ENCODE measurements around the gene SEC22A.

The SEC22A gene

GRCh38 chr3:123289391-123290106 lies 87.8 kb downstream of the SEC22A start:
- H3K36me3 ChIP-seq (ENCODE audit: control insufficient read depth in 1 of 2, insufficient read depth in 2 of 2, low read length in 2 of 2) = peaks cover 0 to 68% of the 10 kb centered on the region in 2 donors
- H3K4me1 ChIP-seq (ENCODE audit: control insufficient read depth in 1 of 2, insufficient read depth in 2 of 2, low read length in 2 of 2) = no peaks in the 10 kb centered on the region
- H3K27ac ChIP-seq (ENCODE audit: low read length) = no peak overlapping the region

GRCh38 chr3:123290107-123290930 lies 88.6 kb downstream of the SEC22A start:
- Histone ChIP-seq H3K36me3 (ENCODE audit: control insufficient read depth in 1 of 2, insufficient read depth in 2 of 2, low read length in 2 of 2) (peaks cover 0 to 68% of the 10 kb centered on the region in 2 donors), H3K9me3 (ENCODE audit: control insufficient read depth in 1 of 2, low read length in 2 of 2) (no peaks in the 10 kb centered on the region), H3K27me3 (ENCODE audit: low read depth, low read length) (no peaks in the 10 kb centered on the region), H3K4me3 (ENCODE audit: low read depth in 1 of 2, low read length in 2 of 2) (no peak overlapping the region), H3K4me1 (ENCODE audit: control insufficient read depth in 1 of 2, insufficient read depth in 2 of 2, low read length in 2 of 2) (no peaks in the 10 kb centered on the region), H3K27ac (ENCODE audit: low read length) (no peak overlapping the region)

More at GRCh38 chr3:123289391-123290106, 87.8 kb downstream of the SEC22A start:
- no peaks in the 10 kb centered on the region for H3K27me3 ChIP-seq (ENCODE audit: low read depth, low read length)
- H3K9me3 ChIP-seq (ENCODE audit: control insufficient read depth in 1 of 2, low read length in 2 of 2) = no peaks in the 10 kb centered on the region
- H3K4me3 ChIP-seq (ENCODE audit: low read depth in 1 of 2, low read length in 2 of 2) = no peak overlapping the region

GRCh38 chr3:123290962-123291361 lies 89.2 kb downstream of the SEC22A start:
- Histone ChIP-seq H3K9me3 (ENCODE audit: control insufficient read depth in 1 of 2, low read length in 2 of 2) (no peaks in the 10 kb centered on the region), H3K27me3 (ENCODE audit: low read depth, low read length) (no peaks in the 10 kb centered on the region), H3K27ac (ENCODE audit: low read length) (no peak overlapping the region), H3K4me3 (ENCODE audit: low read depth in 1 of 2, low read length in 2 of 2) (no peak overlapping the region), H3K36me3 (ENCODE audit: control insufficient read depth in 1 of 2, insufficient read depth in 2 of 2, low read length in 2 of 2) (peaks cover 0 to 61% of the 10 kb centered on the region in 2 donors), H3K4me1 (ENCODE audit: control insufficient read depth in 1 of 2, insufficient read depth in 2 of 2, low read length in 2 of 2) (no peaks in the 10 kb centered on the region)

- no peaks in the 10 kb centered on the region for H3K4me1 ChIP-seq (ENCODE audit: control insufficient read depth in 1 of 2, insufficient read depth in 2 of 2, low read length in 2 of 2)
- H3K4me3 ChIP-seq (ENCODE audit: low read depth in 1 of 2, low read length in 2 of 2) = no peak overlapping the region
- peaks cover 0 to 59% of the 10 kb centered on the region in 2 donors for H3K36me3 ChIP-seq (ENCODE audit: control insufficient read depth in 1 of 2, insufficient read depth in 2 of 2, low read length in 2 of 2)
- no peaks in the 10 kb centered on the region for H3K27me3 ChIP-seq (ENCODE audit: low read depth, low read length)
- no peak overlapping the region for H3K27ac ChIP-seq (ENCODE audit: low read length)
- no peaks in the 10 kb centered on the region for H3K9me3 ChIP-seq (ENCODE audit: control insufficient read depth in 1 of 2, low read length in 2 of 2)
These were observed 89.7 kb downstream of the SEC22A start for GRCh38 chr3:123291404-123291803.

- Histone ChIP-seq H3K9me3 (ENCODE audit: control insufficient read depth in 1 of 2, low read length in 2 of 2) (no peaks in the 10 kb centered on the region), H3K27ac (ENCODE audit: low read length) (no peak overlapping the region), H3K4me1 (ENCODE audit: control insufficient read depth in 1 of 2, insufficient read depth in 2 of 2, low read length in 2 of 2) (no peaks in the 10 kb centered on the region), H3K27me3 (ENCODE audit: low read depth, low read length) (no peaks in the 10 kb centered on the region), H3K36me3 (ENCODE audit: control insufficient read depth in 1 of 2, insufficient read depth in 2 of 2, low read length in 2 of 2) (peaks cover 0 to 59% of the 10 kb centered on the region in 2 donors), H3K4me3 (ENCODE audit: low read depth in 1 of 2, low read length in 2 of 2) (no peak overlapping the region)
These were observed 90.9 kb downstream of the SEC22A start for GRCh38 chr3:123292321-123293310.

- Histone ChIP-seq H3K36me3 (ENCODE audit: control insufficient read depth in 1 of 2, insufficient read depth in 2 of 2, low read length in 2 of 2) (peaks cover 0 to 57% of the 10 kb centered on the region in 2 donors), H3K4me3 (ENCODE audit: low read depth in 1 of 2, low read length in 2 of 2) (no peak overlapping the region), H3K9me3 (ENCODE audit: control insufficient read depth in 1 of 2, low read length in 2 of 2) (no peaks in the 10 kb centered on the region), H3K27me3 (ENCODE audit: low read depth, low read length) (no peaks in the 10 kb centered on the region), H3K27ac (ENCODE audit: low read length) (no peak overlapping the region), H3K4me1 (ENCODE audit: control insufficient read depth in 1 of 2, insufficient read depth in 2 of 2, low read length in 2 of 2) (no peaks in the 10 kb centered on the region)
These were observed 92.7 kb downstream of the SEC22A start for GRCh38 chr3:123294296-123294938.

GRCh38 chr3:123295171-123295900 lies 93.6 kb downstream of the SEC22A start:
- Histone ChIP-seq H3K36me3 (ENCODE audit: control insufficient read depth in 1 of 2, insufficient read depth in 2 of 2, low read length in 2 of 2) (peaks cover 0 to 57% of the 10 kb centered on the region in 2 donors), H3K27me3 (ENCODE audit: low read depth, low read length) (no peaks in the 10 kb centered on the region), H3K4me1 (ENCODE audit: control insufficient read depth in 1 of 2, insufficient read depth in 2 of 2, low read length in 2 of 2) (no peaks in the 10 kb centered on the region), H3K9me3 (ENCODE audit: control insufficient read depth in 1 of 2, low read length in 2 of 2) (no peaks in the 10 kb centered on the region), H3K4me3 (ENCODE audit: low read depth in 1 of 2, low read length in 2 of 2) (no peak overlapping the region), H3K27ac (ENCODE audit: low read length) (no peak overlapping the region)

GRCh38 chr3:123295901-123296250 lies 94.1 kb downstream of the SEC22A start:
- Histone ChIP-seq H3K9me3 (ENCODE audit: control insufficient read depth in 1 of 2, low read length in 2 of 2) (no peaks in the 10 kb centered on the region), H3K4me3 (ENCODE audit: low read depth in 1 of 2, low read length in 2 of 2) (no peak overlapping the region), H3K36me3 (ENCODE audit: control insufficient read depth in 1 of 2, insufficient read depth in 2 of 2, low read length in 2 of 2) (peaks cover 0 to 53% of the 10 kb centered on the region in 2 donors), H3K27me3 (ENCODE audit: low read depth, low read length) (no peaks in the 10 kb centered on the region), H3K27ac (ENCODE audit: low read length) (no peak overlapping the region), H3K4me1 (ENCODE audit: control insufficient read depth in 1 of 2, insufficient read depth in 2 of 2, low read length in 2 of 2) (no peaks in the 10 kb centered on the region)

- no peaks in the 10 kb centered on the region for H3K27me3 ChIP-seq (ENCODE audit: low read depth, low read length)
- no peaks in the 10 kb centered on the region for H3K9me3 ChIP-seq (ENCODE audit: control insufficient read depth in 1 of 2, low read length in 2 of 2)
- no peak overlapping the region for H3K4me3 ChIP-seq (ENCODE audit: low read depth in 1 of 2, low read length in 2 of 2)
- H3K27ac ChIP-seq (ENCODE audit: low read length) = no peak overlapping the region
- H3K36me3 ChIP-seq (ENCODE audit: control insufficient read depth in 1 of 2, insufficient read depth in 2 of 2, low read length in 2 of 2) = peaks cover 0 to 50% of the 10 kb centered on the region in 2 donors
- H3K4me1 ChIP-seq (ENCODE audit: control insufficient read depth in 1 of 2, insufficient read depth in 2 of 2, low read length in 2 of 2) = no peaks in the 10 kb centered on the region
These were observed 94.5 kb downstream of the SEC22A start for GRCh38 chr3:123296261-123296660.

All from muscle layer of duodenum (tissue), 2 donors.